Stimulated activated CD8-positive, alpha-beta memory T cell treated with anti-CD3 and anti-CD28 coated beads, Interleukin-12 subunit alpha, Interleukin-12 subunit beta, amount 100 ng/mL, for 24 hours (primary cell): Measurements from ENCODE around the gene ARHGAP15.

Source experiments
- DNase-seq: peaks from one replicate; pipeline ENCODE4 v3.0.0-alpha.2; 2020; ENCODE audit errors: extremely low read depth

The ARHGAP15 gene

DNA sequence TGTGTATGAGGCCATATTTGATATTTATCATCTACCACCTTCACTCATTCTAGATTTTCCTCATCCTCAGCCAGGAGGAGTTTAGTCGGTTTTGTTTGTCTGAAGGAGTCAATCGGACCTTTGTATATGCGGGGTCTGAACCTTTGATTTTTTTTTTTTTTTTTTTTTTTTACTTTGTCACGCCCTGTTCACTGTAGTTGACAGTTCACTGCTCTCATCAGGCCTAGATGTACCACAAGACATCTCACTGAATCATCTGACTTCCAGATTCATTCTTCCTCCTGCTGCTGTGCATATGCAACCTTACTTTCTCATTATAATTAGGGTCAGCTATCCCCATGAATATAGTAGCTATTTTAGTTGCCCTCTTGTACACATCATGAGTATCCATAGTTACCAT, 133.2 kb downstream of the ARHGAP15 start:
- no peak for DNase-seq

- DNase-seq, result no peak
These were observed 133.9 kb downstream of the ARHGAP15 start for GRCh38 chr2:143263066-143263625.

DNA sequence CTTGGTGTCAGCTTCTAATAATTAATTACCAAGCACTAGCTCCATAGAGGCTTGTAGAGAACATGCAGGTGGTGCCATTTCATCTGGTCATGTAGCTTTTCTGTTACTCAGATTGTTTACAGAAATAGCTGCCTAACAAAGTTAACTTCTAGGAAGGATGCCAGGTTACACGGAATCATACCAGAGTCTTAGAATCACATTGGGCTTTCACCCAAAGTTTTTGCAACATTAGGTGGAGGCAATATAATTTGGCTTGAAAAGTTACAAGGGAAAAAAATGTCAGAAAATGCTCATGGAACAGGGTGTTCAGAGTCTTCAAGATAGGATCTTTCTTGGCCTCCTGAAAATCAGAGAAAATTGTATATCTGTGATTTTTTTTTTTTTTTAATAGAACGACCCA, 135.6 kb downstream of the ARHGAP15 start:
- DNase-seq, result no peak

GRCh38 chr2:143279672-143280071, 150.5 kb downstream of the ARHGAP15 start:
- DNase-seq, result no peak

- no peak for DNase-seq
These were observed 151.0 kb downstream of the ARHGAP15 start for GRCh38 chr2:143280097-143280757.

DNA sequence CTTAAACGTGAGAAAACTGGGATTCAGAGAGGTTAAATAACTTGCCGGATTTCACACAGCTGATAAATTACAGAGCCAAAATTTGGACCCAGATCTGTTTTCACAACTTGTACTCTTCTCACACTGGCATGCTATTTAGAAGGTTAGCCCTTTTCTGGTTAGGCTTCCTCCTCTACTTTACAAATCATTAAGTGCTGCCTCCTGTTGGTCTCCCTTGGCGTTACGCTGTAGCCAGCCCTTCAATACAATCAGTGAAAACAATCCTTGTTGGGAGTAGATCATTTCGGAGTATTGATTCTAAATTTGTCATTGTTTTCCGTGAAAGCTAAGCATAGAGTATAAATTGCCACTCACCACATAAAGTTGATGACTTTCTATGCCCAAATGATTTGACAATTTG, 153.5 kb downstream of the ARHGAP15 start:
- DNase-seq, result no peak

- no peak for DNase-seq
These were observed 155.0 kb downstream of the ARHGAP15 start for GRCh38 chr2:143284087-143284675.

DNA sequence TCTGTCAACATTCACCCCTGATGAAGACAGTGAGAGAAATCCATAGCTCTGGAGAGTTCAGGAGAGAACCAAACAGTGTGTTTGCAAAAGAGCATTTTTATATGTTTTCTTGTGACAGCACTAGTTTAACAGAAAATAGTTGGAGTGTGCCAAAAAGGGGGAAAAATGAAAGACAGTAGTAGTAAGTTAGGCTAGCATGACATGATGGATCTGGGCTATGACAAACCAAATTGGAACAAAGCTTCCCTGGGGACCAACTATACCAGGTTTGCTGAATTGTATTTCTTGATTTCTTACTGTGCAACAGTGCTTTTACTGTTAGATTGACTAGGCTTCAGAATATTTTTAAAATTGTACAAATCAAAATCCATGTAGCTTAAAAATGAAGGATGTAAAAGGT, 159.8 kb downstream of the ARHGAP15 start:
- DNase-seq, result no peak

DNA sequence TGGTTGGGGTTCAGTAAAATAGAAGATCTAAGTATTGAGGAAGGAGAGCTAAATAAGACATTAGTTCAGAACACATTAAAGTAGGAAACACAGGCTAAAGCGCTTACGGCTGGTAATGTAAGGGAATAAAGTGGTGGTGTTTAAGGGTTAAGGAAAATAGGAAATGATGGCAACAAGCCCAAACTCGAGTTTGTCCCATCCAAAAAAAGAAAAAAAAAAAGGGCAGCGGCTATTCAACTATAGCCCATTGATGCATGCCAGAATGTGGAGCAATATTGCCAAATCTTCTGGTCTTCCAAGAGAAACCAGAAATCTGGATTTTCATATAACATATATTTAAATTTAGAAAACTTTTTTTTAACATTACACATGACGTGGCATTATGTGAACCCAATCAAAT, 161.0 kb downstream of the ARHGAP15 start:
- no peak for DNase-seq

DNA sequence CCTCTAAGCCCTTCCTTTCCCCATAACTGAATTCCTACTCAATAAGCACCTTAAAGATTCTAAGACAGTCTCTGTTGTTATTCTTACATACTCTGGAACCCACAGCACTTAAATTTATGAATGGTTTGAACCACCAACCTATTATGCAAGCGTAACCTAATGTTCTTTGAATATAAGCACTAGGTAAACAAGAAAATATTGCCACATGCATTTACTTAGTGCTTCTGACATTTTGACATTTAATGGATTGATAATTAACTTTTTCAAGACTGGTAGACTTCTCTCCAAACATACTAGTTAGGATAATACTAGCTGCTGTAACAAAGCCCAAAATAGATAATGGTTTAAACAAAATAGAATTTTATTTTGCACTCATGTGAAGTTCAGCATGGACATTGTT, 164.8 kb downstream of the ARHGAP15 start:
- no peak for DNase-seq

GRCh38 chr2:143296089-143296488, 166.9 kb downstream of the ARHGAP15 start:
- DNase-seq, result no peak

DNA sequence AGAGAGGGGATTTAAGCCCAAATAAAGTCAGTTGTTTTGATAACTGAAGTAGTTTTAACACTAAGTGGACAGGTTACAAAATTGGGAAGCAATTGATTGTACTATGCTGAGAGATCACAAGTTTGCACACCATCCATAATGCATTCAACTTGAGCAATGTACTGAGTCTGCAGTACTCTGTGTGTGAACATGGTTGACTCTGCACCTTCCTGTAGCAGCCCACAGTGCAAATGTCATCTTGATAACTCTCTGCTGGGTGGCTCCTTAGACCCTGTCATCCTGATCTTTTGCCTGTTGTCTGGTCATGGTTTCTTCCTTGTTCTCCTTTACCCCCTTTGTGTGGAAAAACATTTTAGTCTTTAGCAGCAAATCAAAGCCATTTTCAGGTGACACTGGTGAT, 168.0 kb downstream of the ARHGAP15 start:
- DNase-seq, result no peak

DNA sequence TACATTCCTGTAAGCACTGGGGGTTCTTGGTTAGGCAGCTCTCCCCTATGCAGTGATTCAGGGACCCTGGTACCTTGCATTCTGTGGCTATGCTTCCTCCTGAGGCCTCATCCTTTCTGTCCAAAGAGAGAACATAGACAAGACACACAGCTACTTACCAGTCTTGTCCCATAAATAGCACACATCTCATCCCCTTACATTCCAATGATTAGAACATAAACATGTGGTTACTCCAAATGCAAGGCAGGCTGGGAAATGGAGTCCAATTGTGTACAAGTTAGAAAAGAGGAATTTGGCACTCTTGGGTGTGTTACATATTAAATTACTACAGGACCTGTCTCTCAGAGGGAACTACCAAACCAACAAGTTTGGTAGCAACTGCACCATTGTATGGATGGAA, 171.3 kb downstream of the ARHGAP15 start:
- no peak for DNase-seq

DNA sequence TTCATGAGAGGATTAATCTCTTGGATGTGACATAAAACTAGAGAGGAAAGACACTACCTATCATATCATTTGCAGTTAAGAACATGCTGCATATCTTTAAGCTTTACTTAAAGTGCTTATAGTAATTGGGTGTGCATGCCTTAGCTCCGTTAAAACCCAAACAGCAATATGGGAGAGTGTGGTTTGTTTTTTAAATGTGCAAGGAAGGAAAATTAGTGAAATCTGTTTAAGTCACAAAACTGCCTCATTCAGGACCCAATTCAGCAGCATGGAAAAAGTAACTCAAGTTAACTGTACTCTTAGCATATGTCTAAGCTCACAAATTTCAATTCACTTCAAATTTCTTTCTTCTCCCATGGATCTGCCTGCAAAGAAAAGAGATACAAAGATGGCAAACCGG, 182.2 kb downstream of the ARHGAP15 start:
- DNase-seq, result no peak

GRCh38 chr2:143312441-143312840, 183.2 kb downstream of the ARHGAP15 start:
- DNase-seq, result no peak

GRCh38 chr2:143313861-143314260, 184.6 kb downstream of the ARHGAP15 start:
- no peak for DNase-seq

DNA sequence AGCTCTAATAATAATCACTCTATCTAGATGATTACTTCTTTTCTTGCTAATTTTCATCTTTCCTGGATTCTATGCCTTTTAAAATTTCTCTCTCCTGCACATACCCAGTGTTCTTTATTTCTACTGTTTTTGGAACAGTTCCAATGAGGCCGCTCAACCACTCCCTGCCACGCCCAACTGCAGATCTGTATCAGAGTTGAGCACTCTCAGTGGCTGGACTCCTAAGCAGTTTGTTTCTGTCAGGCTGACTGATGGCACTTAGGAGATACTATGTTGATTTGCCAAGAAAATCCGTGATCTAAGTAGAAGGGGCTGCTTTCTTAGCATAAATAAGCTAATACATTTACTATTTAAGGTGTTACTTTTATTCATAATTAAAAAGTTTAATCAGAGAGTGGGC, 192.8 kb downstream of the ARHGAP15 start:
- DNase-seq, result no peak

- no peak for DNase-seq
These were observed 200.1 kb downstream of the ARHGAP15 start for GRCh38 chr2:143329288-143329687.

- no peak for DNase-seq
These were observed 204.1 kb downstream of the ARHGAP15 start for GRCh38 chr2:143333168-143333791.

- DNase-seq, result no peak
These were observed 204.6 kb downstream of the ARHGAP15 start for GRCh38 chr2:143333847-143334246.

DNA sequence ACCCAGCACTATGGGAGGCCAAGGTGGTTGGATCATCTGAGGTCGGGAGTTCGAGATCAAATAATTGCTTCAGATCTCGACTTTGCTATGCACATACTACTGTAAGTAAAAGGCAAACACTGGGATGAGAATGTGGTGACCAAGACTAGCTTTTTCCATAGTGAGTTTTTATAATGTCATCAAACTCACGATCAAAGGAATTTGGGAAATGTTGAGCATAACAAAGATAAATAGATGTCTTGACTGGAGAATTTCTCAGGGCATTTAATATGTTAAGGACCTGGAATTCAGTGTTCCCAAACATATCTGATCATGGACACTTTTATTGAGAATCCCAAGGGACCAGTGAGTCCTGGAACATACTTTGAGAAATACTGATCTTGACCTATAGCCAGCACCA, 205.6 kb downstream of the ARHGAP15 start:
- DNase-seq, result no peak

- no peak for DNase-seq
These were observed 207.5 kb downstream of the ARHGAP15 start for GRCh38 chr2:143336719-143337210.

DNA sequence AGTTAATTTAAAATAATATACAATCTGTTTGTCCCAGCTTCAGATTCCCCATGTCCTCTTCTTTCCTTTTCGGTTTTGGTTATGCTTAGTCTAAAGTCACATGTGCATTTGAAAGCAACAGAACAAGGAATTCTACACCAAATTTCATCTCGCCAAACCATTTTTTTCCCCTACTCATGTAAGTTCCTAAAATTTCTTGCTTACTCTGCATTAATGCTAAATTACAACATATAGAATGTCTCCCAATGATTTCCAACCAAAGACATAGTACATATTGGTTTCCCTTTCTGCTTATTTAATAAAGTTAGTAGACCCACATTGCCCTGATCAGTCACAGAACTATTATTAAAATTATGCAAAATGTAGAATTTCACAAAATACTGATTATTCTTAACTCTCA, 212.3 kb downstream of the ARHGAP15 start:
- DNase-seq, result no peak
